Muscle of back (tissue), 10 donors: ENCODE results near the gene U2AF1. TPM values are rescaled to one million over a fixed set of nuclear protein-coding genes. Genes with fewer than 3 reads are reported as not detected.

Experiments used
- polyA plus RNA-seq, 10 donors: library from polyadenylated mRNA; unstranded; fragments of 120-200 nt; gene quantifications; one replicate each; pipeline ENCODE4 v1.2.1, GENCODE V29; 2013; ENCODE audit not compliant: insufficient read length in 10 of 10

U2AF1 gene
- polyA plus RNA-seq, 10 donors = 8.6 to 45.0 (median 23.5) TPM

Other genes with a start within 250 kb of the U2AF1 start
- gene WDR4, start 228.0 kb downstream of the U2AF1 start, polyA plus RNA-seq = 10 to 100 TPM in 1 of 10 donors, 1 to 10 TPM in 9; 5.2 to 10.4 (median 8.4) TPM
- 10 to 100 TPM; 22.1 to 38.2 (median 32.4) TPM for gene NDUFV3, start 214.3 kb downstream of the U2AF1 start, polyA plus RNA-seq
- gene ERVH48-1, start 181.9 kb downstream of the U2AF1 start, polyA plus RNA-seq = 1 to 10 TPM in 3 of 10 donors, under 1 TPM in 7; 0.23 to 1.6 (median 0.60) TPM
- 10 to 100 TPM; 14.3 to 19.9 (median 17.0) TPM for gene PKNOX1, start 133.0 kb downstream of the U2AF1 start, polyA plus RNA-seq
- 10 to 100 TPM in 1 of 10 donors, 1 to 10 TPM in 9; 2.9 to 10.2 (median 6.0) TPM for gene CBS, start 31.7 kb downstream of the U2AF1 start, polyA plus RNA-seq
- not detected for gene CRYAA, start 61.4 kb upstream of the U2AF1 start, polyA plus RNA-seq